ENCODE measurements around the gene VAMP2. TPM values are rescaled to one million over a fixed set of nuclear protein-coding genes. Genes with fewer than 3 reads are reported as not detected.

VAMP2 gene
- total and polyA plus RNA-seq, 5 donors from 2014 or later = 42.7 to 205 (median 60.1) TPM

DNA sequence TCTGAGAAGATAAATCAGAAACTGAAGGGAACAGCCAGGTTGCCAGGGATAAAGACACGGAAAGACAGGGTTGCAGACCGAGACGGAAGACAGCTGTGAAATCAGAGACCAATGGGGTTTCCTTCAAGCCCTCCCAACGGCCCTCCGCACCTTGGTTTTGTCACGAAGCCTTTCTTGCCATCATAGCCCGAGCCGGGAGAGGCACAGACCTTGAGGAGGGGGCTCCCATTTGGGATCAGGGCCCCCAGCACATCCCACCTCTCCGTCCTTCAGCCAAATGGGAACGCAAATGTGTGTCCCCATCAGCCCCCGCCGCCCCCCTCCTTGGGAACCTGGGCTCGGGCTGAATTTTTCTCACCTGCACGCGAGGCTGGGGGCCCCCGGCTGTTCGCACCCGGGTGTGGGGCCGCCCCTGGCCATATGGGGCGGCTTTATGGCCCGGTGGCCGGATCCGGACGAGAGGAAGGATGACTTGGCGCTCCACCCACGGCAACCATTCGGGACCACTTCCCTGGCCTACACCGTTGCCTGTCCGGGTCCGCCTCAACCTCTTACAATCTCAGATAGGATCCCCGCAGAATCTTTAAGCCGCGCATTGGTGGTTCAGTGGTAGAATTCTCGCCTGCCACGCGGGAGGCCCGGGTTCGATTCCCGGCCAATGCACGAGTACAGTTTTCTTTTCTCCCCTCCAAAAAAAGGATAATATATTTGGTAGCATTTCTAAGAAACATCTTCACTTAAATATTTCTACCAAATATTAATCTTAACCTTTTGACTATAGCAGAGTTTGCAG is 37.4 kb downstream of the VAMP2 start:
- H3K27me3 Mint-ChIP-seq = peaks cover 70% of the 10 kb centered on the region
- peak; percentile 50 for ATAC-seq (ENCODE audit: low read depth in 2 of 2)
- no peaks in the 10 kb centered on the region for H3K9me3 ChIP-seq (ENCODE audit: control insufficient read depth in 2 of 2, low read length in 2 of 2)
- H3K36me3 ChIP-seq (ENCODE audit: control insufficient read depth, insufficient read depth, low read length) = no peaks in the 10 kb centered on the region
- H3K4me1 Mint-ChIP-seq = peaks cover 20 to 62% (median 47%) of the 10 kb centered on the region in 4 donors
- peaks cover 69% of the 10 kb centered on the region for H3K4me1 ChIP-seq (ENCODE audit: control insufficient read depth, insufficient read depth, low read length, poor library complexity, severe bottlenecking)
- H3K9me3 Mint-ChIP-seq = peaks cover 0 to 17% (median 0%) of the 10 kb centered on the region in 7 donors
- no peak overlapping the region for H3K27ac ChIP-seq (ENCODE audit: insufficient read depth, low read length, poor library complexity, severe bottlenecking)
- peak; percentile 78 to 87 (median 78) for DNase-seq
- H3K4me3 Mint-ChIP-seq = peak overlapping the region; percentile 89 to 98 (median 93)
- peak overlapping the region; percentile 80 for H3K4me3 ChIP-seq (ENCODE audit: low read depth, low read length)
- no peaks in the 10 kb centered on the region for H3K36me3 Mint-ChIP-seq
- peaks cover 7% of the 10 kb centered on the region for H3K27me3 ChIP-seq (ENCODE audit: control insufficient read depth, insufficient read depth, low read length)
- peak overlapping the region; percentile 91 to 99 (median 93) for H3K27ac Mint-ChIP-seq

DNA sequence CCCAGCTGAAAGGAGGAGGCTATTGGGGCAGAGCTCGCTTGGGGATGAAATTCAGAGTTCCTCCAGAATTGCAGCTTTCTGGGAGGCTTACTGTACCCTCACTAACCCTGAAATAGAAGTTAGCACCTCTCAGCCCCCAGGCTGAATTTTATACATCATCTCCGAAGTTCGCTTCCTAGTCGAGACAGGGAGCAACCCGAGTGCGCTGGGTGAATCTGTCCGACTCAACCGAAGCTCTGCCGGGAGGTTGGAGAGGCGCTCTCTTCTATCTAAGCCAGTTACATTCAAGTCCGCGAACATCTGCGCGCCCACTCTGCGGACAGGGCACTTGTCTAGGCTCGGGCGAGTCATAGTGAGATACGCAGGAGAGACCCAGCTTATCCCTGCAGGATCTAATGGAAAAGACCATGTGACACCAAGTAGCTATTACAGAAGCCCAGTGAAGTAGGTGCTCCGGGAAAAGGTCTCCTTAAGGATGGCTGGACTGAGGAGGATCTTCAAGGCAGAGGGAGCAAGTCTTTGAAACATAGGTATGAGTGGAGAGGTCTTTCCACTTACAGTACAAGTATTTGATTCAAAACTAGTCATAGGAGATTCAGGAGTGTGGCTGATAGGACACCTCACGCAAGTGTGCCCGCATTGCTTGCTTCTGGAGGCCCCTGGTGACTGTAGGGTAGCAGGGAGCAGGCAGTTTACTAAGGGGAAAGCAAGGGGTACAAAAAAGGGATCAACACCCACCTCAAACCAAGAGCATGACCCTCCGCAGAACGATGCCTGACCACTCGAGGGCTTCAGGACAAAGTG is 38.2 kb downstream of the VAMP2 start:
- Mint-ChIP-seq H3K4me3 (peak overlapping the region; percentile 89 to 98 (median 93)), H3K4me1 (peaks cover 28 to 70% (median 52%) of the 10 kb centered on the region in 4 donors), H3K36me3 (peaks cover 1% of the 10 kb centered on the region), H3K9me3 (peaks cover 0 to 19% (median 0%) of the 10 kb centered on the region in 7 donors), H3K27me3 (peaks cover 70% of the 10 kb centered on the region), H3K27ac (peak overlapping the region; percentile 91 to 99 (median 93))
- ATAC-seq (ENCODE audit: low read depth in 2 of 2) (no peak), DNase-seq (peak in 1 of 3 donors; percentile 30)
- peaks cover 7% of the 10 kb centered on the region for H3K27me3 ChIP-seq (ENCODE audit: control insufficient read depth, insufficient read depth, low read length)
- peaks cover 72% of the 10 kb centered on the region for H3K4me1 ChIP-seq (ENCODE audit: control insufficient read depth, insufficient read depth, low read length, poor library complexity, severe bottlenecking)
- H3K27ac ChIP-seq (ENCODE audit: insufficient read depth, low read length, poor library complexity, severe bottlenecking) = no peak overlapping the region
- H3K36me3 ChIP-seq (ENCODE audit: control insufficient read depth, insufficient read depth, low read length) = no peaks in the 10 kb centered on the region
- peak overlapping the region; percentile 75 for H3K4me3 ChIP-seq (ENCODE audit: low read depth, low read length)
- no peaks in the 10 kb centered on the region for H3K9me3 ChIP-seq (ENCODE audit: control insufficient read depth in 2 of 2, low read length in 2 of 2)

- no peaks in the 10 kb centered on the region for H3K9me3 ChIP-seq (ENCODE audit: control insufficient read depth in 2 of 2, low read length in 2 of 2)
- H3K27me3 ChIP-seq (ENCODE audit: control insufficient read depth, insufficient read depth, low read length) = peaks cover 7% of the 10 kb centered on the region
- peak within 1 kb of the TSS; percentile 89 to 98 (median 93) for H3K4me3 Mint-ChIP-seq
- peaks cover 34 to 75% (median 57%) of the 10 kb centered on the region in 4 donors for H3K4me1 Mint-ChIP-seq
- peaks cover 0 to 21% (median 0%) of the 10 kb centered on the region in 7 donors for H3K9me3 Mint-ChIP-seq
- peaks cover 75% of the 10 kb centered on the region for H3K4me1 ChIP-seq (ENCODE audit: control insufficient read depth, insufficient read depth, low read length, poor library complexity, severe bottlenecking)
- no peak within 1 kb of the TSS for H3K27ac ChIP-seq (ENCODE audit: insufficient read depth, low read length, poor library complexity, severe bottlenecking)
- peaks cover 6% of the 10 kb centered on the region for H3K36me3 Mint-ChIP-seq
- peak within 1 kb of the TSS; percentile 75 for H3K4me3 ChIP-seq (ENCODE audit: low read depth, low read length)
- peaks cover 73% of the 10 kb centered on the region for H3K27me3 Mint-ChIP-seq
- no peak for DNase-seq
- ATAC-seq (ENCODE audit: low read depth in 2 of 2) = no peak
- H3K27ac Mint-ChIP-seq = peak within 1 kb of the TSS; percentile 91 to 99 (median 93)
- no peaks in the 10 kb centered on the region for H3K36me3 ChIP-seq (ENCODE audit: control insufficient read depth, insufficient read depth, low read length)
Measured at GRCh38 chr17:8123695-8124349, 38.9 kb downstream of the VAMP2 start, which contains the start of gene HES7. TSS of gene HES7 (minus strand) at chr17:8124106. CDS start at chr17:8124084, 22 bp downstream.

DNA sequence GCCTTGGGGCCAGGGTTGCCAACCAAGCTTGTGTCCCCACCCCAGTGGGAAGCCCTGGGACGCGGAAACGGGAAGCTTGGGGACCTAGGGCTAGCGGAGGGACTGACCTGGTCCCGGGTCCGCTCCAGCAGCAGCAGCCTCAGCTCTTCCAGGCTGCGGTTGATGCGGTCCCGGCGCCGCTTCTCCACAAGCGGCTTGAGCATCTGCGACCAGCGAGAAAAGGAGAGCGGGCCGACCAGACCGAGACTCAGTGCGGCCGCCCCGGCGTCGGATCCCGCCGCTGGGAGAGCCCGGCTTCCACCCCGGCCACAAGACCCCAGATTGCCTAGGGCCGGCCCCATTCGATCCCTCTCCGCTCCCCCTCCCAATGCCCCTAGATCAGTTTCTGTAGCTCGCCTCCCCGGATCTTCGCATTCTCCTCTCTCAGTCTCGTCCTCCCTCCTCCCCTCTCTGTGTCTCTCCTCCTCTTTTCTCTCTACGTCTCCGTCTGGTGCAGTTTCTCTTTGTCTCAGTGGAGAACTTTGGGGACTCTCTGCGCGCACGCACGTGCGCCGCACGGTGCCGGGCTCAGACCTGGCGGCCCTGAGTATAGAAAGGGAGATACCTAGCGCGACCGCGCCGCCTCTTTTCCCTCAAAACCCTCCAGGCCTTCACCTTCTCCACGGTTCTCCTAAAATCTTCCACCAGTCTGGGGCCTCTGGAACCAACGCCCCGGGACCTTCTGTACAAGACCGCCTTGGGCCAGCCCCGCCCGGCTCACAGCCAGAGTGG is 39.6 kb downstream of the VAMP2 start:
- H3K9me3 ChIP-seq (ENCODE audit: control insufficient read depth in 2 of 2, low read length in 2 of 2) = no peaks in the 10 kb centered on the region
- H3K27ac ChIP-seq (ENCODE audit: insufficient read depth, low read length, poor library complexity, severe bottlenecking) = no peak overlapping the region
- Mint-ChIP-seq H3K4me1 (peaks cover 34 to 82% (median 64%) of the 10 kb centered on the region in 4 donors), H3K27me3 (peaks cover 76% of the 10 kb centered on the region), H3K9me3 (peaks cover 0 to 23% (median 0%) of the 10 kb centered on the region in 7 donors), H3K36me3 (peaks cover 7% of the 10 kb centered on the region), H3K27ac (peak overlapping the region in 2 of 3 donors; percentile 67 to 93), H3K4me3 (peak overlapping the region; percentile 89 to 98 (median 93))
- no peak for ATAC-seq (ENCODE audit: low read depth in 2 of 2)
- no peaks in the 10 kb centered on the region for H3K36me3 ChIP-seq (ENCODE audit: control insufficient read depth, insufficient read depth, low read length)
- peak overlapping the region; percentile 51 for H3K4me3 ChIP-seq (ENCODE audit: low read depth, low read length)
- peaks cover 82% of the 10 kb centered on the region for H3K4me1 ChIP-seq (ENCODE audit: control insufficient read depth, insufficient read depth, low read length, poor library complexity, severe bottlenecking)
- peaks cover 7% of the 10 kb centered on the region for H3K27me3 ChIP-seq (ENCODE audit: control insufficient read depth, insufficient read depth, low read length)
- peak in 2 of 3 donors; percentile 54 to 61 for DNase-seq

DNA sequence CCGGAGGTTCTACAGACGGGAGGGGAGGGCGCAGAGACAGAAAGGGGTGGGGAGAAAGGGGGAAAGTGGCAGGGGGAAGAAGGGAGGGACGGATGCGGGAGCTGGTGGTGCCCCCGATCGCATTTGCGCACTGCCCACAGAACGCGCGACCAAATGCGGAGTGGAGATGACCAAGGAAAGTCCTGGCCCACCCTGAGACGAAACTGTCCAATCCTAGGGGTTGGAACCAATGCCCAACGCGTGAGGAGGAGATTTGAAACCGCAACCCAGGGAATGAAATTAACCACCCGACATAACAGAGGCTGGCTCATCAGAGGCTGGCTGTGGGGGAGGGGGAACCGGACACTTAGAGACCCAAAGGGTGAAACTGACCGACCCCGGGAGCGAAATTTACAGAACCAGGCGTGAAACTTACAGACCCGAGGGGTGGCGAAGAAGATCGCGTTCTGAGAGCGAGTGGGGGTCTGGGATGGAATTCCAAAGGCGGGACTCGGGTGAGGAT is 40.3 kb downstream of the VAMP2 start:
- Histone ChIP-seq H3K27ac (ENCODE audit: insufficient read depth, low read length, poor library complexity, severe bottlenecking) (no peak overlapping the region), H3K27me3 (ENCODE audit: control insufficient read depth, insufficient read depth, low read length) (peaks cover 10% of the 10 kb centered on the region), H3K9me3 (ENCODE audit: control insufficient read depth in 2 of 2, low read length in 2 of 2) (no peaks in the 10 kb centered on the region), H3K4me1 (ENCODE audit: control insufficient read depth, insufficient read depth, low read length, poor library complexity, severe bottlenecking) (peaks cover 89% of the 10 kb centered on the region), H3K36me3 (ENCODE audit: control insufficient read depth, insufficient read depth, low read length) (no peaks in the 10 kb centered on the region), H3K4me3 (ENCODE audit: low read depth, low read length) (peak overlapping the region; percentile 51)
- Mint-ChIP-seq H3K4me3 (peak overlapping the region; percentile 89 to 98 (median 93)), H3K36me3 (peaks cover 7% of the 10 kb centered on the region), H3K4me1 (peaks cover 34 to 88% (median 65%) of the 10 kb centered on the region in 4 donors), H3K27ac (no peak overlapping the region), H3K9me3 (peaks cover 0 to 23% (median 0%) of the 10 kb centered on the region in 7 donors), H3K27me3 (peaks cover 82% of the 10 kb centered on the region)
- ATAC-seq (ENCODE audit: low read depth in 2 of 2) = no peak
- DNase-seq = no peak

GRCh38 chr17:8121681-8122421 is 40.9 kb downstream of the VAMP2 start:
- Histone ChIP-seq H3K4me3 (ENCODE audit: low read depth, low read length) (peak overlapping the region; percentile 51), H3K36me3 (ENCODE audit: control insufficient read depth, insufficient read depth, low read length) (no peaks in the 10 kb centered on the region), H3K27ac (ENCODE audit: insufficient read depth, low read length, poor library complexity, severe bottlenecking) (no peak overlapping the region), H3K27me3 (ENCODE audit: control insufficient read depth, insufficient read depth, low read length) (peaks cover 7% of the 10 kb centered on the region), H3K9me3 (ENCODE audit: control insufficient read depth in 2 of 2, low read length in 2 of 2) (no peaks in the 10 kb centered on the region), H3K4me1 (ENCODE audit: control insufficient read depth, insufficient read depth, low read length, poor library complexity, severe bottlenecking) (peaks cover 85% of the 10 kb centered on the region)
- Mint-ChIP-seq H3K27ac (no peak overlapping the region), H3K4me3 (peak overlapping the region; percentile 92 to 98 (median 94)), H3K4me1 (peaks cover 31 to 84% (median 60%) of the 10 kb centered on the region in 4 donors), H3K9me3 (peaks cover 0 to 22% (median 0%) of the 10 kb centered on the region in 7 donors), H3K36me3 (peaks cover 7% of the 10 kb centered on the region), H3K27me3 (peaks cover 81% of the 10 kb centered on the region)
- ATAC-seq (ENCODE audit: low read depth in 2 of 2) = peak in 1 of 2 donors; percentile 7
- peak in 1 of 3 donors; percentile 37 for DNase-seq

Measured in CD4-positive, CD25-positive, alpha-beta regulatory T cell (primary cell).